MM.1S (cell line): Measurements from ENCODE around the gene UGT2A2.

Experiments used
- DNase-seq: peaks from one replicate; pipeline ENCODE4 v3.0.0-alpha.2; 2015
- H2AFZ ChIP-seq: fragments of 300-600 bp; sonication (generic); 2 replicates; pipeline ENCODE4 v1.6.0; 2016; ENCODE audit warnings: antibody characterized with exemption, low read length
- H3F3A ChIP-seq: fragments of 300-600 bp; sonication (generic); 2 replicates; pipeline ENCODE4 v1.6.1; 2016; ENCODE audit warnings: mild to moderate bottlenecking, antibody characterized with exemption, low read length, moderate library complexity, mixed read lengths; ENCODE audit not compliant: insufficient read depth
- H3K27ac ChIP-seq: fragments of 300-600 bp; sonication (generic); 2 replicates; pipeline ENCODE4 v1.5.1; 2016; ENCODE audit warnings: mild to moderate bottlenecking, low read length
- H3K27me3 ChIP-seq: fragments of 300-600 bp; sonication (generic); replicated peaks from 2 replicates; pipeline ENCODE4 v1.6.0; 2016; ENCODE audit warnings: low read length; ENCODE audit not compliant: insufficient read depth
- H3K36me3 ChIP-seq: fragments of 300-600 bp; sonication (generic); replicated peaks from 2 replicates; pipeline ENCODE4 v1.6.1; 2016; ENCODE audit warnings: mild to moderate bottlenecking, low read length, mixed read lengths; ENCODE audit not compliant: insufficient read depth
- H3K4me1 ChIP-seq: fragments of 300-600 bp; sonication (generic); 2 replicates; pipeline ENCODE4 v1.6.1; 2016; ENCODE audit warnings: low read length, mixed read lengths
- H3K4me2 ChIP-seq: fragments of 300-600 bp; sonication (generic); 2 replicates; pipeline ENCODE4 v1.6.0; 2016; ENCODE audit warnings: low read depth, low read length
- H3K4me3 ChIP-seq: fragments of 300-600 bp; sonication (generic); 2 replicates; pipeline ENCODE4 v1.5.1; 2016; ENCODE audit warnings: low read length, mixed read lengths
- H3K79me2 ChIP-seq: fragments of 300-600 bp; sonication (generic); 2 replicates; pipeline ENCODE4 v1.6.1; 2016; ENCODE audit warnings: mixed run types, low read length, mixed read lengths
- H3K9ac ChIP-seq: fragments of 300-600 bp; sonication (generic); 2 replicates; pipeline ENCODE4 v1.6.1; 2016; ENCODE audit warnings: low read length, mixed read lengths
- H3K9me2 ChIP-seq: fragments of 300-600 bp; sonication (generic); replicated peaks from 2 replicates; pipeline ENCODE4 v1.6.1; 2016; ENCODE audit warnings: mild to moderate bottlenecking, low read length, mixed read lengths; ENCODE audit not compliant: insufficient read depth
- H3K9me3 ChIP-seq: fragments of 300-600 bp; sonication (generic); replicated peaks from 2 replicates; pipeline ENCODE4 v1.6.1; 2016; ENCODE audit warnings: mild to moderate bottlenecking, low read length, mixed read lengths; ENCODE audit not compliant: insufficient read depth
- H4K20me1 ChIP-seq: fragments of 300-600 bp; sonication (generic); 2 replicates; pipeline ENCODE4 v1.6.1; 2016; ENCODE audit warnings: mild to moderate bottlenecking, low read length, moderate library complexity, mixed read lengths; ENCODE audit not compliant: insufficient read depth
- EZH2 ChIP-seq: fragments of 300-600 bp; sonication (generic); optimal IDR thresholded peaks from 2 replicates; pipeline ENCODE3; 2017; ENCODE audit warnings: low read depth, mild to moderate bottlenecking, antibody characterized with exemption, low read length, mixed read lengths
- EZH2phosphoT487 ChIP-seq: fragments of 300-600 bp; sonication (generic); IDR thresholded peaks from 2 replicates; pipeline ENCODE4 v1.6.1; 2018; ENCODE audit warnings: antibody characterized with exemption, low read length
- TF ChIP-seq, protein P1 (sequence below): fragments of 300-600 bp; sonication (generic); IDR thresholded peaks from 2 replicates; pipeline ENCODE4 v1.5.1; 2016; ENCODE audit warnings: antibody characterized with exemption, low read length, mixed read lengths

The UGT2A2 gene

DNA sequence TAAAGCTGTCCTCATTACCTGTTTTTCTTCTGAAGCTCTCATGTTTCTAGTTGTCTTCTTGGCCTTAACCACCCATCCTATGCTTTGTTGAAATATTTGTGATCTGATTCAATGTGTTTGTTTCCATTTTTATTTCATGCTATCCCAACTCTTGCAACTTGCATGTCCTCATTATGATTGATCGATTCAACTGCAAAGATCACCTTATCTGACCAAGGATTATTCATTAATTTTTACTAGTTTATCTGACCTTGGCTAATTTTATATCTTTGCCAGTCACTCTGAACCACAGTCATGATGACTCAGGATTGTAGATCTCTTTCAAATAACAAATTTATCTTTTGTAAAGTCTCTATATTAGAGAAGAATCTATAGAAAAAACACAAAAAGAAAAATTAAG is 70.7 kb downstream of the UGT2A2 start:
- H3F3A ChIP-seq: no peaks in the 10 kb centered on the region
- H3K9me2 ChIP-seq: no peaks in the 10 kb centered on the region
- H2AFZ ChIP-seq: no peak overlapping the region
- no peak for DNase-seq
- H3K27me3 ChIP-seq: no peaks in the 10 kb centered on the region
- H4K20me1 ChIP-seq: no peaks in the 10 kb centered on the region
- TF ChIP-seq EZH2phosphoT487 (no peak), EZH2 (no peak)
- TF ChIP-seq, protein P1, sequence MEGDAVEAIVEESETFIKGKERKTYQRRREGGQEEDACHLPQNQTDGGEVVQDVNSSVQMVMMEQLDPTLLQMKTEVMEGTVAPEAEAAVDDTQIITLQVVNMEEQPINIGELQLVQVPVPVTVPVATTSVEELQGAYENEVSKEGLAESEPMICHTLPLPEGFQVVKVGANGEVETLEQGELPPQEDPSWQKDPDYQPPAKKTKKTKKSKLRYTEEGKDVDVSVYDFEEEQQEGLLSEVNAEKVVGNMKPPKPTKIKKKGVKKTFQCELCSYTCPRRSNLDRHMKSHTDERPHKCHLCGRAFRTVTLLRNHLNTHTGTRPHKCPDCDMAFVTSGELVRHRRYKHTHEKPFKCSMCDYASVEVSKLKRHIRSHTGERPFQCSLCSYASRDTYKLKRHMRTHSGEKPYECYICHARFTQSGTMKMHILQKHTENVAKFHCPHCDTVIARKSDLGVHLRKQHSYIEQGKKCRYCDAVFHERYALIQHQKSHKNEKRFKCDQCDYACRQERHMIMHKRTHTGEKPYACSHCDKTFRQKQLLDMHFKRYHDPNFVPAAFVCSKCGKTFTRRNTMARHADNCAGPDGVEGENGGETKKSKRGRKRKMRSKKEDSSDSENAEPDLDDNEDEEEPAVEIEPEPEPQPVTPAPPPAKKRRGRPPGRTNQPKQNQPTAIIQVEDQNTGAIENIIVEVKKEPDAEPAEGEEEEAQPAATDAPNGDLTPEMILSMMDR: no peak
- no peak overlapping the region for H3K4me3 ChIP-seq
- H3K9ac ChIP-seq: no peak overlapping the region
- H3K27ac ChIP-seq: no peak overlapping the region
- no peaks in the 10 kb centered on the region for H3K4me1 ChIP-seq
- H3K4me2 ChIP-seq: no peak overlapping the region
- no peaks in the 10 kb centered on the region for H3K9me3 ChIP-seq
- no peaks in the 10 kb centered on the region for H3K79me2 ChIP-seq
- no peaks in the 10 kb centered on the region for H3K36me3 ChIP-seq

DNA sequence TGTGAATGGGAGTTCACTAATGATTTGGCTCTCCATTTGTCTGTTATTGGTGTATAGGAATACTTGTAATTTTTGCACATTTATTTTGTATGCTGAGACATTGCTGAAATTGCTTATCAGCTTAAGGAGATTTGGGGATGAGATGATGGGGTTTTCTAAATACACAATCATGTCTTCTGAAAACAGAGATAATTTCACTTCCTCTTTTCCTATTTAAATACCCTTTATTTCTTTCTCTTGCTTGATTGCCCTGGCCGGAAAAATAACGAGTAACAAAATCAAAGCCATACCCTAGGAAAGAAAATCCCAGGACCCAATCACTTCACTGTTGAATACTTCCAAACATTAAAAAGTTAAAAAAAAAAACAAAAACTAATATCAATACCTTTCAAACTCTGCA is 76.0 kb downstream of the UGT2A2 start:
- H3K79me2 ChIP-seq: no peaks in the 10 kb centered on the region
- H3K4me2 ChIP-seq: no peak overlapping the region
- TF ChIP-seq EZH2phosphoT487 (no peak), EZH2 (no peak)
- TF ChIP-seq, protein P1: no peak

DNA sequence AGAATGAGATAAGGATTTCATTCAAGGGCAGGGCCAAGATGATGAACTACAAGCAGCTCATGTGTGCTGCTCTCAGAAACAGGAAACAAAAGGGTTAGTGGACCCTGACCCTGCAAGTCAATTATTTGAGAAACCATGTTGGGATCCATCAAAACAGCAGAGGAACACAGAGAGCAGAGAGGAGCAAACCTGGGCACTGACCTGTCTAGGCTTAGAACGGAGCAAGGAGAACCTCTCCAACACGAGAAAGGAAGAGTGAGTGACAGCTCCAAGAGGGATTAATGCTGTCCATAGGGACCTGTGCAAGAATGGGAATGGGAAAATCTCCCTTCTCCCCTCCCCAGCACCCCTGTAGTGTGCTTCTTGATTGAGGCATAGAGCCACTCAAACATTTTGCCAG is 89.8 kb downstream of the UGT2A2 start:
- Histone ChIP-seq H3K27ac (no peak overlapping the region), H3K27me3 (no peaks in the 10 kb centered on the region), H4K20me1 (no peaks in the 10 kb centered on the region), H3K9me3 (no peaks in the 10 kb centered on the region), H3K4me1 (no peaks in the 10 kb centered on the region), H3K9me2 (no peaks in the 10 kb centered on the region), H2AFZ (no peak overlapping the region), H3K9ac (no peak overlapping the region), H3K36me3 (no peaks in the 10 kb centered on the region), H3F3A (no peaks in the 10 kb centered on the region), H3K4me3 (no peak overlapping the region), H3K79me2 (no peaks in the 10 kb centered on the region), H3K4me2 (no peak overlapping the region)
- TF ChIP-seq, protein P1: no peak
- TF ChIP-seq EZH2: no peak
- TF ChIP-seq EZH2phosphoT487: no peak
- DNase-seq: no peak

More for the DNA sequence above, 76.0 kb downstream of the UGT2A2 start:
- Histone ChIP-seq H4K20me1 (no peaks in the 10 kb centered on the region), H3K27me3 (no peaks in the 10 kb centered on the region), H2AFZ (no peak overlapping the region), H3K9me2 (no peaks in the 10 kb centered on the region), H3K9me3 (no peaks in the 10 kb centered on the region), H3K36me3 (no peaks in the 10 kb centered on the region), H3K4me1 (no peaks in the 10 kb centered on the region), H3K4me3 (no peak overlapping the region), H3F3A (no peaks in the 10 kb centered on the region), H3K27ac (no peak overlapping the region), H3K9ac (no peak overlapping the region)
- no peak for DNase-seq
